CD4-positive, alpha-beta T cell (primary cell): ENCODE results near the gene MET. TPM values are rescaled to one million over a fixed set of nuclear protein-coding genes. Genes with fewer than 3 reads are reported as not detected.
"Not testable (repeated sequence)": the region's sequence is repeated elsewhere in the genome, so short reads cannot be mapped to it uniquely, and the experiment has no call there.

Source experiments
- ATAC-seq: fragments of 200-7000 bp; cut with Tn5 transposase; one replicate; pipeline ENCODE4 v1.10.0; 2022; ENCODE audit warnings: mild to moderate bottlenecking; ENCODE audit not compliant: poor library complexity
- CTCF ChIA-PET: fragments of 350-600 bp; sonication (Branson Sonifier 250); formaldehyde crosslinking; loops from one replicate; lab custom pipeline; 2021; ENCODE audit warnings: antibody characterized with exemption, inconsistent platforms; lab: Charles Lee
- POLR2A ChIA-PET: fragments of 350-600 bp; sonication (Branson Sonifier 250); formaldehyde crosslinking; loops from one replicate; lab custom pipeline; 2021; ENCODE audit warnings: antibody characterized with exemption, inconsistent platforms; lab: Charles Lee
- DNase-seq, 14 experiments: peaks; one replicate each; pipeline ENCODE4 v3.0.0-alpha.2; 2013 to 2020; ENCODE audit warnings: mixed read lengths in 2 of 14
- H3K27ac ChIP-seq, 2 donors: one replicate each; pipeline versions ENCODE4 v1.5.1 to v1.7.0; 2013; ENCODE audit warnings: low read length in 2 of 2, low read depth in 1 of 2, mild to moderate bottlenecking in 1 of 2
- H3K27me3 ChIP-seq, 2 experiments: 1 replicate in 1 of 2; 2 replicates in 1 of 2; pipeline versions ENCODE4 v1.6.1 to v1.7.0; 2013; ENCODE audit warnings: low read length in 2 of 2, control low read depth in 1 of 2, mild to moderate bottlenecking in 1 of 2, moderate library complexity in 1 of 2; ENCODE audit not compliant: insufficient read depth in 2 of 2, control insufficient read depth in 1 of 2
- H3K36me3 ChIP-seq: one replicate; pipeline ENCODE4 v1.6.1; 2013; ENCODE audit warnings: low read length, control low read depth; ENCODE audit not compliant: insufficient read depth
- H3K4me1 ChIP-seq: one replicate; pipeline ENCODE4 v1.6.1; 2013; ENCODE audit warnings: low read length, control low read depth; ENCODE audit not compliant: insufficient read depth
- H3K4me3 ChIP-seq: one replicate; pipeline ENCODE4 v1.5.1; 2013; ENCODE audit warnings: mild to moderate bottlenecking, low read length, moderate library complexity
- H3K9me3 ChIP-seq, 2 experiments: 1 replicate in 1 of 2; 2 replicates in 1 of 2; pipeline versions ENCODE4 v1.6.1 to v1.7.0; 2013; ENCODE audit warnings: low read length in 2 of 2, mild to moderate bottlenecking in 2 of 2, control low read depth in 1 of 2, moderate library complexity in 1 of 2; ENCODE audit not compliant: control insufficient read depth in 1 of 2, insufficient read depth in 1 of 2
- H3K27ac Mint-ChIP-seq: one replicate; pipeline ENCODE4 v1.8.0; 2020; ENCODE audit warnings: mixed read lengths
- H3K27me3 Mint-ChIP-seq: one replicate; pipeline ENCODE4 v1.8.0; 2021; ENCODE audit warnings: mixed read lengths
- H3K36me3 Mint-ChIP-seq: one replicate; pipeline ENCODE4 v1.8.0; 2021; ENCODE audit warnings: low read depth, mixed read lengths
- H3K4me1 Mint-ChIP-seq: one replicate; pipeline ENCODE4 v1.8.0; 2021; ENCODE audit warnings: low read depth, mixed read lengths
- H3K4me3 Mint-ChIP-seq: one replicate; pipeline ENCODE4 v1.8.0; 2020; ENCODE audit warnings: mild to moderate bottlenecking, mixed read lengths
- H3K9me3 Mint-ChIP-seq: one replicate; pipeline ENCODE4 v1.8.0; 2020; ENCODE audit warnings: mixed read lengths
- CTCF ChIP-seq: fragments of 200-600 bp; IDR thresholded peaks from one replicate; pipeline ENCODE4 v1.8.0; 2022; ENCODE audit warnings: antibody characterized with exemption, mild to moderate bottlenecking
- intact Hi-C, 2 experiments: fragments of 100-400 bp; cut with DNase I in 1 of 2; cut with micrococcal nuclease in 1 of 2; formaldehyde crosslinking; loops; one replicate each; pipeline versions ENCODE4 v1.15.1 to v1.9.0; 2023 to 2025; cut with DNase I, micrococcal nuclease
- total RNA-seq, 174 experiments: library from RNA in 2 of 174; stranded (reverse) in 2 of 174; gene quantifications; one replicate each; pipeline ENCODE4 v1.2.3 and lab custom pipeline; 2021 to 2026

Gene MET
- total RNA-seq, 2 experiments from 2014 or later = 0.14 TPM; not detected in 1

- Histone ChIP-seq H3K36me3 (no peaks in the 10 kb centered on the region), H3K27me3 (peaks cover 0 to 5% of the 10 kb centered on the region in 2 experiments), H3K9me3 (no peaks in the 10 kb centered on the region), H3K4me1 (no peaks in the 10 kb centered on the region), H3K4me3 (no peak overlapping the region), H3K27ac (no peak overlapping the region)
- Mint-ChIP-seq H3K27me3 (peaks cover 4% of the 10 kb centered on the region), H3K9me3 (no peaks in the 10 kb centered on the region), H3K36me3 (no peaks in the 10 kb centered on the region), H3K4me3 (no peak overlapping the region), H3K4me1 (no peaks in the 10 kb centered on the region), H3K27ac (no peak overlapping the region)
- intact Hi-C loops = no loop called here
- DNase-seq (no peak), ATAC-seq (no peak)
- ChIA-PET POLR2A (no interaction called here), CTCF (no interaction called here)
- TF ChIP-seq CTCF = no peak
These were observed 85.3 kb downstream of the MET start for GRCh38 chr7:116757283-116757682.

- POLR2A ChIA-PET = not testable (repeated sequence)
These were observed 87.6 kb downstream of the MET start for GRCh38 chr7:116759642-116760041.

GRCh38 chr7:116762971-116763370 lies 91.0 kb downstream of the MET start:
- Histone ChIP-seq H3K4me3 (no peak overlapping the region), H3K4me1 (no peaks in the 10 kb centered on the region), H3K36me3 (no peaks in the 10 kb centered on the region), H3K9me3 (no peaks in the 10 kb centered on the region), H3K27ac (no peak overlapping the region), H3K27me3 (peaks cover 0 to 5% of the 10 kb centered on the region in 2 experiments)
- Mint-ChIP-seq H3K36me3 (no peaks in the 10 kb centered on the region), H3K27ac (no peak overlapping the region), H3K4me3 (no peak overlapping the region), H3K27me3 (peaks cover 8% of the 10 kb centered on the region), H3K9me3 (no peaks in the 10 kb centered on the region), H3K4me1 (no peaks in the 10 kb centered on the region)
- DNase-seq (no peak), ATAC-seq (no peak)
- intact Hi-C loops = no loop called here
- ChIA-PET POLR2A (no interaction called here), CTCF (interaction anchor here (1.1 to 1.3 kb wide), 3 partner anchors 9 to 13 kb away, joined by 3 read pairs; no protein-coding TSS in a partner anchor)
- TF ChIP-seq CTCF = no peak

More at GRCh38 chr7:116759642-116760041, 87.6 kb downstream of the MET start:
- H3K27ac Mint-ChIP-seq, CTCF ChIA-PET, intact Hi-C loops, H3K4me1 Mint-ChIP-seq, H3K27ac ChIP-seq, H3K36me3 Mint-ChIP-seq, ATAC-seq, H3K9me3 ChIP-seq, DNase-seq, H3K36me3 ChIP-seq, H3K27me3 Mint-ChIP-seq, H3K9me3 Mint-ChIP-seq, H3K27me3 ChIP-seq, H3K4me3 ChIP-seq, H3K4me1 ChIP-seq, H3K4me3 Mint-ChIP-seq: not testable (repeated sequence)

GRCh38 chr7:116763647-116764046 lies 91.7 kb downstream of the MET start:
- H3K4me1 Mint-ChIP-seq = no peaks in the 10 kb centered on the region
- Histone ChIP-seq H3K4me3 (no peak overlapping the region), H3K4me1 (no peaks in the 10 kb centered on the region), H3K9me3 (no peaks in the 10 kb centered on the region), H3K27ac (no peak overlapping the region), H3K36me3 (no peaks in the 10 kb centered on the region), H3K27me3 (peaks cover 0 to 5% of the 10 kb centered on the region in 2 experiments)
- H3K36me3 Mint-ChIP-seq = no peaks in the 10 kb centered on the region
- no peak overlapping the region for H3K27ac Mint-ChIP-seq
- no peaks in the 10 kb centered on the region for H3K9me3 Mint-ChIP-seq
- ATAC-seq (no peak), DNase-seq (no peak)
- ChIA-PET POLR2A (no interaction called here), CTCF (interaction anchor here (1.2 kb wide), 1 partner anchor 8 kb away, joined by 3 read pairs; no protein-coding TSS in a partner anchor)
- TF ChIP-seq CTCF = no peak
- no peak overlapping the region for H3K4me3 Mint-ChIP-seq
- intact Hi-C loops = no loop called here
- H3K27me3 Mint-ChIP-seq = peaks cover 6% of the 10 kb centered on the region
